Caco-2 (cell line): Measurements from ENCODE around the gene CTNNA2. TPM values are rescaled to one million over a fixed set of nuclear protein-coding genes. Genes with fewer than 3 reads are reported as not detected.

Experiments
- BruUV-seq: library from RNA; stranded (reverse); fragments of 400-500 nt; replicated peaks from 2 replicates; lab custom pipeline; 2021; lab: Mats Ljungman, UMichigan
- CTCF ChIA-PET: fragments of 300-600 bp; sonication (Branson Sonifier 250); formaldehyde crosslinking; loops from one replicate; lab custom pipeline; 2022; ENCODE audit warnings: antibody characterized with exemption; lab: Charles Lee
- POLR2A ChIA-PET: fragments of 300-600 bp; sonication (Branson Sonifier 250); formaldehyde crosslinking; loops from one replicate; lab custom pipeline; 2022; ENCODE audit warnings: antibody characterized with exemption; lab: Charles Lee
- DNase-seq, 2 experiments: peaks; one replicate each; pipeline versions ENCODE4 v3.0.0 to v3.0.0-alpha.2; 2020 to 2022
- H3K27me3 ChIP-seq: replicated peaks from 2 replicates; pipeline ENCODE4 v1.6.0; 2011; ENCODE audit warnings: low read length; ENCODE audit not compliant: control insufficient read depth, insufficient read depth
- H3K36me3 ChIP-seq: 2 replicates; pipeline ENCODE4 v1.5.1; 2011; ENCODE audit warnings: low read length; ENCODE audit not compliant: control insufficient read depth, insufficient read depth
- H3K4me1 ChIP-seq: fragments of 250-450 bp; sonication (Bioruptor Pico); 2 replicates; pipeline ENCODE4 v1.5.1; 2020; ENCODE audit warnings: mild to moderate bottlenecking
- H3K4me3 ChIP-seq: 2 replicates; pipeline ENCODE4 v1.5.1; 2011; ENCODE audit warnings: low read depth, mild to moderate bottlenecking, control low read depth, low read length
- H3K9me3 ChIP-seq: fragments of 250-450 bp; sonication (Bioruptor Pico); 2 replicates; pipeline ENCODE4 v1.5.1; 2020; ENCODE audit warnings: mild to moderate bottlenecking, moderate library complexity
- H3K27ac Mint-ChIP-seq: one replicate; pipeline ENCODE4 v1.8.0; 2022; ENCODE audit warnings: mixed read lengths; ENCODE audit not compliant: unreplicated experiment
- H3K27me3 Mint-ChIP-seq: one replicate; pipeline ENCODE4 v1.8.0; 2022; ENCODE audit warnings: mixed read lengths; ENCODE audit not compliant: insufficient read depth, unreplicated experiment
- H3K36me3 Mint-ChIP-seq: one replicate; pipeline ENCODE4 v1.8.0; 2022; ENCODE audit warnings: mild to moderate bottlenecking, mixed read lengths; ENCODE audit not compliant: insufficient read depth, unreplicated experiment
- H3K4me1 Mint-ChIP-seq: one replicate; pipeline ENCODE4 v1.8.0; 2022; ENCODE audit warnings: low read depth, mixed read lengths; ENCODE audit not compliant: unreplicated experiment
- H3K4me3 Mint-ChIP-seq: one replicate; pipeline ENCODE4 v1.8.0; 2022; ENCODE audit warnings: mild to moderate bottlenecking, moderate library complexity, mixed read lengths; ENCODE audit not compliant: unreplicated experiment
- H3K9me3 Mint-ChIP-seq: one replicate; pipeline ENCODE4 v1.8.0; 2022; ENCODE audit warnings: mixed read lengths; ENCODE audit not compliant: unreplicated experiment
- intact Hi-C: fragments of 100-400 bp; cut with micrococcal nuclease; formaldehyde crosslinking; loops from one replicate; pipeline ENCODE4 v1.10.0; 2022; ENCODE audit not compliant: unreplicated experiment
- total RNA-seq: library from RNA; stranded (reverse); gene quantifications from 2 replicates; pipeline ENCODE4 v1.2.3, GENCODE V29; 2022
- TF ChIP-seq, protein P1 (sequence below), 2 experiments: fragments of 200-600 bp in 1 of 2; IDR thresholded peaks; 1 replicate in 1 of 2; 2 replicates in 1 of 2; pipeline versions ENCODE4 v1.5.1 to v1.8.0; 2011 to 2022; ENCODE audit warnings: antibody characterized with exemption in 1 of 2, control low read depth in 1 of 2, inconsistent platforms in 1 of 2, low read depth in 1 of 2, low read length in 1 of 2, mild to moderate bottlenecking in 1 of 2, moderate library complexity in 1 of 2; ENCODE audit not compliant: insufficient read depth in 1 of 2, severe bottlenecking in 1 of 2, unreplicated experiment in 1 of 2

CTNNA2 gene
- total RNA-seq, 1 experiment from 2014 or later: not detected

DNA sequence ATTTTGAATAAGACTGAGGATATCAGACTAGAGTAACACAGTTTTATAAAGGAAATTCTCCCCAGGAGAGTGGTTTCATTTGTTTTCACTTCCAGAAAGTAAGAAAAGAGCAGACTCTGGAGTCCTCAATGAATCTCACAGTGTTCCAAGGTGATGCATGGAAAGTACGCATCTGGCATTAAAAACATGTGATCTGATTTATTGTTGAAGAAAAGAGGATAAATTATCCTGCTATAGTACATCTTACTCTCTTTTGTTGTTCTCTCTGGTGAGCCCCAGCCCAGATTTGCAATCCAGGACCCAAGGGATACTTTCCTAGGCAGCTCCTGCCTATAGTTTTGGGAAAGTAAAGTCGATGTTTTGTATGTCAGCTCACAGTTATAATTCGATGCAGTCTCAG is 285.9 kb downstream of the CTNNA2 start:
- H3K4me1 Mint-ChIP-seq: no peaks in the 10 kb centered on the region
- TF ChIP-seq, protein P1, sequence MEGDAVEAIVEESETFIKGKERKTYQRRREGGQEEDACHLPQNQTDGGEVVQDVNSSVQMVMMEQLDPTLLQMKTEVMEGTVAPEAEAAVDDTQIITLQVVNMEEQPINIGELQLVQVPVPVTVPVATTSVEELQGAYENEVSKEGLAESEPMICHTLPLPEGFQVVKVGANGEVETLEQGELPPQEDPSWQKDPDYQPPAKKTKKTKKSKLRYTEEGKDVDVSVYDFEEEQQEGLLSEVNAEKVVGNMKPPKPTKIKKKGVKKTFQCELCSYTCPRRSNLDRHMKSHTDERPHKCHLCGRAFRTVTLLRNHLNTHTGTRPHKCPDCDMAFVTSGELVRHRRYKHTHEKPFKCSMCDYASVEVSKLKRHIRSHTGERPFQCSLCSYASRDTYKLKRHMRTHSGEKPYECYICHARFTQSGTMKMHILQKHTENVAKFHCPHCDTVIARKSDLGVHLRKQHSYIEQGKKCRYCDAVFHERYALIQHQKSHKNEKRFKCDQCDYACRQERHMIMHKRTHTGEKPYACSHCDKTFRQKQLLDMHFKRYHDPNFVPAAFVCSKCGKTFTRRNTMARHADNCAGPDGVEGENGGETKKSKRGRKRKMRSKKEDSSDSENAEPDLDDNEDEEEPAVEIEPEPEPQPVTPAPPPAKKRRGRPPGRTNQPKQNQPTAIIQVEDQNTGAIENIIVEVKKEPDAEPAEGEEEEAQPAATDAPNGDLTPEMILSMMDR (IDR thresholded peaks at IDR 0.05; ENCODE audit: insufficient read depth in 1 of 2, low read depth in 1 of 2, low read length in 1 of 2, severe bottlenecking in 1 of 2, unreplicated experiment in 1 of 2): no peak
- ChIA-PET POLR2A (no interaction called here), CTCF (no interaction called here)
- intact Hi-C loops: no loop called here
- no peak for DNase-seq
- no peaks in the 10 kb centered on the region for H3K9me3 ChIP-seq
- H3K36me3 Mint-ChIP-seq: no peaks in the 10 kb centered on the region
- no peak overlapping the region for H3K4me3 ChIP-seq
- H3K36me3 ChIP-seq: no peaks in the 10 kb centered on the region
- no peaks in the 10 kb centered on the region for H3K9me3 Mint-ChIP-seq
- no TSS peak for BruUV-seq
- H3K27me3 ChIP-seq: no peaks in the 10 kb centered on the region
- H3K27ac Mint-ChIP-seq: no peak overlapping the region
- H3K4me3 Mint-ChIP-seq: no peak overlapping the region
- H3K27me3 Mint-ChIP-seq: peaks cover 10% of the 10 kb centered on the region
- H3K4me1 ChIP-seq: no peaks in the 10 kb centered on the region

DNA sequence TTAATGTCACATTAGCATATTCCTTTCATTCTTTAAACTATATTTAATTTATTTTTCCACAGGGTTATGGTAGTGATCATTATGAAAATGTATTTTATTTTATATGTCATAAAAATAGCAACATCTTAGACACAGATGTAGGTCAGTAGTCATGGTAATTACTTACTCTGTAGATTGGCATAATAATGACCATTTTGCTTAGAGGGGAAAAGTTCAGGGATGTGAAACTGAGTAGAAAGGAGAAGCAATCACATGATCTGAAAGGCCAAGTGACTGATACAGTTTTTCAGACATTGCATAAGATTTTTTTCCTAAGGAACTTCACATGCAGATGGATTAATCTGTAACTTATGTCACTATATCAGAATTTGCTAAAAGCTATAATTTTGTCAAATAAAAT is 286.9 kb downstream of the CTNNA2 start:
- CTCF ChIA-PET: no interaction called here
- Mint-ChIP-seq H3K27me3 (peaks cover 10% of the 10 kb centered on the region), H3K27ac (no peak overlapping the region), H3K9me3 (no peaks in the 10 kb centered on the region), H3K4me3 (no peak overlapping the region), H3K4me1 (no peaks in the 10 kb centered on the region), H3K36me3 (no peaks in the 10 kb centered on the region)
- Histone ChIP-seq H3K4me3 (no peak overlapping the region), H3K27me3 (no peaks in the 10 kb centered on the region), H3K9me3 (no peaks in the 10 kb centered on the region), H3K4me1 (no peaks in the 10 kb centered on the region), H3K36me3 (no peaks in the 10 kb centered on the region)
- POLR2A ChIA-PET: no interaction called here
- DNase-seq: no peak
- intact Hi-C loops: no loop called here
- no TSS peak for BruUV-seq
- TF ChIP-seq, protein P1 (IDR thresholded peaks at IDR 0.05; ENCODE audit: insufficient read depth in 1 of 2, low read depth in 1 of 2, low read length in 1 of 2, severe bottlenecking in 1 of 2, unreplicated experiment in 1 of 2): no peak

DNA sequence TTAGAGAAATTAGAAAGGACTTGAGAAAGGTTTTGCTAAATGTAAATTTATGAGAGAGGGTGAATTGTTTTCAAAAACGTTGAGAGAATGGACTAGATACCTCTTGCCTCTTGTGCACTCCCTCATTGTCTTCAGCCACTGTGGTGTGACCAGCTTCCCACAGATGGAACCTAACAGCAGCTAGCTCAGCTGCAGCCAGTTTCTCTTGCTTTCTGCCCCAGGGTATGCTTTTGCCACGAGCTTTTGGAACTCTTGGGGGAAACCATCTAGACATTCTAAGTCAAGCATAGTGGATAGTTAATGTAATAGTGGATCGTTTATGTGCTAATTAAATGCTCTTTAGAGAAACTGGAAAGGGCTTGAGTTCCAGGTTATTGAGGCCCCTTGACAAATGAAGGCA is 288.2 kb downstream of the CTNNA2 start:
- Mint-ChIP-seq H3K9me3 (no peaks in the 10 kb centered on the region), H3K27me3 (peaks cover 10% of the 10 kb centered on the region), H3K36me3 (no peaks in the 10 kb centered on the region), H3K4me3 (no peak overlapping the region), H3K4me1 (no peaks in the 10 kb centered on the region), H3K27ac (no peak overlapping the region)
- BruUV-seq: no TSS peak
- H3K27me3 ChIP-seq: no peaks in the 10 kb centered on the region
- no peaks in the 10 kb centered on the region for H3K36me3 ChIP-seq
- TF ChIP-seq, protein P1 (IDR thresholded peaks at IDR 0.05; ENCODE audit: insufficient read depth in 1 of 2, low read depth in 1 of 2, low read length in 1 of 2, severe bottlenecking in 1 of 2, unreplicated experiment in 1 of 2): no peak
- no peak for DNase-seq
- POLR2A ChIA-PET: no interaction called here
- no peak overlapping the region for H3K4me3 ChIP-seq
- CTCF ChIA-PET: no interaction called here
- intact Hi-C loops: no loop called here
- no peaks in the 10 kb centered on the region for H3K9me3 ChIP-seq
- no peaks in the 10 kb centered on the region for H3K4me1 ChIP-seq
